ENCODE data around the gene INPP5D.
"Not testable (repeated sequence)": the region's sequence is repeated elsewhere in the genome, so short reads cannot be mapped to it uniquely, and the experiment has no call there.

INPP5D gene

DNA sequence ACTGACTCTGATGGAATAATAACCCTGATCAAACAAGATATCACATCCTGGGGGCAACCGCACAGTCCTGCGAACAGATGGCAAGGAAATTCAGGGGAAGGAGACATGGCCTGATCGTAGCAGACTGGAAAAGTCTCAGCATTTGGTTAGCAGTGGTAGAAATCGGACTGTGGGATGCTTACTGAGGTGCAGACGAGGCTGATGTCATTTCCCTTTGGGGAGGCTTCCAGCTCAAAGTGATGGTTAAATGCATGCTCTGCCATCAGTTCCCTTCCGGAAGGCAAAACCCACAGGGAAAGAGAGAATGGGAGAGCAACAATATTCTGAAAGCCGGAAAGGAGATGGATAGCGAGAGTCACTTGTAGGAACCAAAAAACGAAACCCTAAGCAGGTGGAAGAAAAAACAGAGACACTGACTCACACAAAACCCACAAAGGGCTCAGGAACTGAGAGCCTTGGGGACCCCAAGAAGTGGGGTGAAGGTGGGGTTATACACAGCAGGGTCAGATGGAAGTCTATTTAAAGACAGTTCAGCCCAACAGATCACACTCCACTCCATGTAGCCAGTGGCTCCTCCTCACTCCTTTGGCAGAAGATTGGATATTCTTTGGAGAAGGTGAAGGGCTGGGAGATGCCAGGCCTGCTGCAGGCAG is 93.1 kb downstream of the INPP5D start:
- Histone ChIP-seq H3K4me3 (ENCODE audit: severe bottlenecking) (no peak overlapping the region), H3K9me3 (ENCODE audit: severe bottlenecking) (no peaks in the 10 kb centered on the region), H3K27ac (ENCODE audit: poor library complexity, severe bottlenecking) (no peak overlapping the region), H3K27me3 (ENCODE audit: insufficient read depth, poor library complexity, severe bottlenecking) (no peaks in the 10 kb centered on the region), H3K4me1 (ENCODE audit: insufficient read depth, poor library complexity, severe bottlenecking) (no peaks in the 10 kb centered on the region), H3K36me3 (ENCODE audit: low read depth) (peaks cover 24% of the 10 kb centered on the region)
- ATAC-seq (ENCODE audit: low read depth): no peak
- DNase-seq (ENCODE audit: low spot score): no peak
- TF ChIP-seq, protein P1, sequence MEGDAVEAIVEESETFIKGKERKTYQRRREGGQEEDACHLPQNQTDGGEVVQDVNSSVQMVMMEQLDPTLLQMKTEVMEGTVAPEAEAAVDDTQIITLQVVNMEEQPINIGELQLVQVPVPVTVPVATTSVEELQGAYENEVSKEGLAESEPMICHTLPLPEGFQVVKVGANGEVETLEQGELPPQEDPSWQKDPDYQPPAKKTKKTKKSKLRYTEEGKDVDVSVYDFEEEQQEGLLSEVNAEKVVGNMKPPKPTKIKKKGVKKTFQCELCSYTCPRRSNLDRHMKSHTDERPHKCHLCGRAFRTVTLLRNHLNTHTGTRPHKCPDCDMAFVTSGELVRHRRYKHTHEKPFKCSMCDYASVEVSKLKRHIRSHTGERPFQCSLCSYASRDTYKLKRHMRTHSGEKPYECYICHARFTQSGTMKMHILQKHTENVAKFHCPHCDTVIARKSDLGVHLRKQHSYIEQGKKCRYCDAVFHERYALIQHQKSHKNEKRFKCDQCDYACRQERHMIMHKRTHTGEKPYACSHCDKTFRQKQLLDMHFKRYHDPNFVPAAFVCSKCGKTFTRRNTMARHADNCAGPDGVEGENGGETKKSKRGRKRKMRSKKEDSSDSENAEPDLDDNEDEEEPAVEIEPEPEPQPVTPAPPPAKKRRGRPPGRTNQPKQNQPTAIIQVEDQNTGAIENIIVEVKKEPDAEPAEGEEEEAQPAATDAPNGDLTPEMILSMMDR (IDR thresholded peaks at IDR 0.05; ENCODE audit: poor library complexity, severe bottlenecking): no peak

DNA sequence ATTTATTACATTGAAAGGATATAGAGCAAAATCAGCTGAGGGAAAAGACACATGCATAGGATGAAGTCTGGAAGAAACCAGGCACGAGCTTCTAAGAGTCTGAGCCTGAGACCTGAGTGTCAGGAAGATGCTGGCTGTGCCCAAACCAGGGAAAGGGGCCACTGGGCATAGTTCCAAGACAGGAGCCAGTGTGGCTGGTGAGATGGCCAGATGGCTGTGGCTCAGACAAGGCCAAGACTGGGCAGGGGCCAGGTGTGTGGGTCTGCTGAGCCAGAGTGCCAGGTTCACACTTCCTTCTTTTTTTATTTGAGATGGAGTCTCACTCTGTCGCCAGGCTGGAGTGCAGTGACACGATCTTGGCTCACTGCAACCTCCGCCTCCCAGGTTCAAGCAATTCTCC is 95.9 kb downstream of the INPP5D start:
- H3K36me3 ChIP-seq (ENCODE audit: low read depth): peaks cover 15% of the 10 kb centered on the region
- no peaks in the 10 kb centered on the region for H3K4me1 ChIP-seq (ENCODE audit: insufficient read depth, poor library complexity, severe bottlenecking)
- TF ChIP-seq, protein P1 (IDR thresholded peaks at IDR 0.05; ENCODE audit: poor library complexity, severe bottlenecking): no peak
- ATAC-seq (ENCODE audit: low read depth) (no peak), DNase-seq (ENCODE audit: low spot score) (no peak)
- no peak overlapping the region for H3K4me3 ChIP-seq (ENCODE audit: severe bottlenecking)
- H3K27ac ChIP-seq (ENCODE audit: poor library complexity, severe bottlenecking): no peak overlapping the region
- no peaks in the 10 kb centered on the region for H3K27me3 ChIP-seq (ENCODE audit: insufficient read depth, poor library complexity, severe bottlenecking)
- no peaks in the 10 kb centered on the region for H3K9me3 ChIP-seq (ENCODE audit: severe bottlenecking)

DNA sequence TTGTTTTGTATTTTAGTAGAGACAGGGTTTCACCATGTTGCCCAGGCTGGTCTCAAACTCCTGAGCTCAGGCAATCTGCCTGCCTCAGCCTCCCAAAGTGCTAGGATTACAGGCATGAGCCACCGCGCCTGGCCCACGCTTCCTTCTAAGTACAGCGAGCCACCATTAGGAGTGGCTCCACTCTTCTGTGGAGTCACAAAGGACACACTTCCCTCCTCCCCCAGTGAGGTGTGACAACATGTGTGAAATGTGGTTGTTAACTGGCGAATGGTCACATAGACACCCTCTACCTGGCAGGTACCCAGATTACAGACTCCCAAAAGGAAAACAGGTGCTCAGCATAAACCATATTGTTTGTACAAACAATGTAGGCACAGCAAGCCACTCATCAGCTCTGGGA is 96.3 kb downstream of the INPP5D start:
- H3K4me3 ChIP-seq (ENCODE audit: severe bottlenecking); ATAC-seq (ENCODE audit: low read depth); H3K27ac ChIP-seq (ENCODE audit: poor library complexity, severe bottlenecking); H3K4me1 ChIP-seq (ENCODE audit: insufficient read depth, poor library complexity, severe bottlenecking); DNase-seq (ENCODE audit: low spot score); H3K9me3 ChIP-seq (ENCODE audit: severe bottlenecking); H3K27me3 ChIP-seq (ENCODE audit: insufficient read depth, poor library complexity, severe bottlenecking): not testable (repeated sequence)
- peaks cover 15% of the 10 kb centered on the region for H3K36me3 ChIP-seq (ENCODE audit: low read depth)

DNA sequence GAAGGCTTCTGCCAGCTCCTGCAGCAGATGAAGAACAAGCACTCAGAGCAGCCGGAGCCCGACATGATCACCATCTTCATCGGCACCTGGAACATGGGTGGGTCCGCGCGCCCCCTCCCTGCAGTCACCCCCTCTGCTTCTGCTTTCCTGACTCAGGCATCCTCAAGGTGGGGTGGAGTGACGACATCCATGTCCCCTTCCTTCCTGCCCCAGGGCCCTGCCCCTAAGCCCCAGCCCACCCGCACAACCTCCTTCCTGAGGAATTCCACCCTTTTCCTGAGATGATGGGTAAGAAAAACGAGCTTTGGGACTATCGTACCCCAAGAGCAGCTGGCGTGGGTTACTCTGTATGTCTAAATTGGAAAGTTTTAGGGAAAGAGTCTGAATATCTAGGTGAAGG is 101.6 kb downstream of the INPP5D start:
- TF ChIP-seq, protein P1 (IDR thresholded peaks at IDR 0.05; ENCODE audit: poor library complexity, severe bottlenecking): no peak
- Histone ChIP-seq H3K27ac (ENCODE audit: poor library complexity, severe bottlenecking) (no peak overlapping the region), H3K36me3 (ENCODE audit: low read depth) (peaks cover 9% of the 10 kb centered on the region), H3K27me3 (ENCODE audit: insufficient read depth, poor library complexity, severe bottlenecking) (no peaks in the 10 kb centered on the region), H3K4me1 (ENCODE audit: insufficient read depth, poor library complexity, severe bottlenecking) (peaks cover 8% of the 10 kb centered on the region), H3K9me3 (ENCODE audit: severe bottlenecking) (no peaks in the 10 kb centered on the region), H3K4me3 (ENCODE audit: severe bottlenecking) (no peak overlapping the region)
- ATAC-seq (ENCODE audit: low read depth): no peak
- DNase-seq (ENCODE audit: low spot score): no peak

DNA sequence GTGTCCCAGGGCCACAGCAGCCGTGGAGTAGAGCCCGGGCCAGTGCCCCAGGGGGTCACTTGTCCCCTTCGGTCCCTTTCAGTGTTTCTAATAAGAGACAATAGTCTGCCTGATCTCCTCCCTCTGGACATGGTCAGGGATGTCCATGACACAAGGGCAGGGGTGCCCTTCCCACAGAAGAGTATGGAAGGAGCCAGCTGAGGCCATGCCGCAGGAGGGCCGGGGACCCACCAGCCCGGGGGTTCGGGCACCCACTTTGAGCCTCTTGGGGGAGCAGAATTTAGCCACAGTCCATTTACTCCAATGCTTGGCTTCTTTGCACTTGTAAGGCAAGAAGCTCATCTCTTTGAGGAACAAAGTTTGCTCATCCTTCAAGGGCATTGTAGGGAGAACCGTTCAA is 102.6 kb downstream of the INPP5D start:
- DNase-seq (ENCODE audit: low spot score) (no peak), ATAC-seq (ENCODE audit: low read depth) (no peak)
- Histone ChIP-seq H3K4me1 (ENCODE audit: insufficient read depth, poor library complexity, severe bottlenecking) (peaks cover 8% of the 10 kb centered on the region), H3K36me3 (ENCODE audit: low read depth) (peaks cover 9% of the 10 kb centered on the region), H3K27ac (ENCODE audit: poor library complexity, severe bottlenecking) (no peak overlapping the region), H3K4me3 (ENCODE audit: severe bottlenecking) (no peak overlapping the region), H3K27me3 (ENCODE audit: insufficient read depth, poor library complexity, severe bottlenecking) (no peaks in the 10 kb centered on the region), H3K9me3 (ENCODE audit: severe bottlenecking) (no peaks in the 10 kb centered on the region)
- TF ChIP-seq, protein P1 (IDR thresholded peaks at IDR 0.05; ENCODE audit: poor library complexity, severe bottlenecking): no peak
